ENCODE results near the gene HNRNPU. TPM values are rescaled to one million over a fixed set of nuclear protein-coding genes. Genes with fewer than 3 reads are reported as not detected.
A peak's percentile ranks its signal among the peaks of the same experiment; 100 is the strongest.

Gene HNRNPU
- total and polyA plus RNA-seq, 2 of the 13 experiments (the other 11 are each of a cell fraction or from before 2014, with no cell fraction given): 101 to 508 TPM

GRCh38 chr1:244834543-244835275 is 29.6 kb downstream of the HNRNPU start (continued):
- TF ChIP-seq PRDM15 (CRISPR knock-in tag; IDR thresholded peaks at IDR 0.05) (no peak), FOXC1 (CRISPR knock-in tag; IDR thresholded peaks at IDR 0.05; ENCODE audit: borderline replicate concordance) (0 out of 2 replicates have a peak, but pooled peaks have one; percentile 36), ZNF597 (CRISPR knock-in tag; IDR thresholded peaks at IDR 0.05) (no peak), HNRNPH1 (optimal IDR thresholded peaks at IDR 0.05; ENCODE audit: low read depth, low read length) (peak; percentile 25), CTCF (CRISPR knock-in tag; IDR thresholded peaks at IDR 0.05) (no peak; the same call in 1 of the 2 replicates), GATAD2A (CRISPR knock-in tag; IDR thresholded peaks at IDR 0.05) (peak; percentile 97), YY1 (IDR thresholded peaks at IDR 0.05; ENCODE audit: insufficient read depth, insufficient replicate concordance, low read depth, low read length) (peak; percentile 50), ELF3 (CRISPR knock-in tag; IDR thresholded peaks at IDR 0.05) (peak; percentile 89), ZNF17 (CRISPR knock-in tag; IDR thresholded peaks at IDR 0.05) (no peak), ZNF781 (CRISPR knock-in tag; IDR thresholded peaks at IDR 0.05; ENCODE audit: borderline replicate concordance, not compliant biosample characterization) (no peak), RFXANK (CRISPR knock-in tag; IDR thresholded peaks at IDR 0.05) (0 out of 2 replicates have a peak, but pooled peaks have one; percentile 34), MYPOP (CRISPR knock-in tag; IDR thresholded peaks at IDR 0.05) (peak; percentile 87), ZNF343 (CRISPR knock-in tag; IDR thresholded peaks at IDR 0.05) (peak; percentile 84; the same call in 1 of the 2 replicates), ZBTB10 (CRISPR knock-in tag; IDR thresholded peaks at IDR 0.05; ENCODE audit: borderline replicate concordance) (0 out of 2 replicates have a peak, but pooled peaks have one; percentile 86), ARNT2 (CRISPR knock-in tag; IDR thresholded peaks at IDR 0.05; ENCODE audit: low read depth) (no peak; the same call in 1 of the 2 replicates)

Measured in HepG2 (cell line).